DOHH2 (cell line): Measurements from ENCODE around the gene NKX1-2.

Source experiments
- EZH2phosphoT487 ChIP-seq: fragments of 200-600 bp; sonication (generic); IDR thresholded peaks from 2 replicates; pipeline ENCODE4 v1.6.1; 2017; ENCODE audit warnings: borderline replicate concordance, mild to moderate bottlenecking, antibody characterized with exemption, low read length, moderate library complexity, mixed read lengths
- TF ChIP-seq, protein P1 (sequence below): fragments of 200-600 bp; sonication (generic); IDR thresholded peaks from one replicate; pipeline ENCODE4 v1.5.1; 2014; ENCODE audit warnings: antibody characterized with exemption, mild to moderate bottlenecking, low read depth, low read length; ENCODE audit not compliant: poor library complexity, severe bottlenecking

DNA sequence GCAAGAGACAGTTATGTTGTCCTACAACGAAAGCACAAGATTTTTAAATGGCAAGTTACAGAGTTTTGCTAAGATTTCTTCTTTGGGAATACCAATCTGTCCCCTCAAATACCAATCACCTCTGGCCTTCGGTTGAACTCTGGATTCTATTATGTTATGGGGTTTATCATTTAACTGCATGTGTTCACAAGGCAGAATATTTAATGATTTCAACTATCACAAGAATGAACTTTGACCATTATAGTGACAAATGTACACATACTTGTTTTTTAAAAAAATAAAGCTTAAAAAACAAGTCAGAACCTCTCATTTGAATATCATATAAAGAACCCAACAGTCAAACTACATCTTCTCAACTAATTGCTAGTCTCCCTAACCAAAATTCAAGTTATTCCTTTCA lies 42.4 kb downstream of the NKX1-2 start:
- TF ChIP-seq, protein P1, sequence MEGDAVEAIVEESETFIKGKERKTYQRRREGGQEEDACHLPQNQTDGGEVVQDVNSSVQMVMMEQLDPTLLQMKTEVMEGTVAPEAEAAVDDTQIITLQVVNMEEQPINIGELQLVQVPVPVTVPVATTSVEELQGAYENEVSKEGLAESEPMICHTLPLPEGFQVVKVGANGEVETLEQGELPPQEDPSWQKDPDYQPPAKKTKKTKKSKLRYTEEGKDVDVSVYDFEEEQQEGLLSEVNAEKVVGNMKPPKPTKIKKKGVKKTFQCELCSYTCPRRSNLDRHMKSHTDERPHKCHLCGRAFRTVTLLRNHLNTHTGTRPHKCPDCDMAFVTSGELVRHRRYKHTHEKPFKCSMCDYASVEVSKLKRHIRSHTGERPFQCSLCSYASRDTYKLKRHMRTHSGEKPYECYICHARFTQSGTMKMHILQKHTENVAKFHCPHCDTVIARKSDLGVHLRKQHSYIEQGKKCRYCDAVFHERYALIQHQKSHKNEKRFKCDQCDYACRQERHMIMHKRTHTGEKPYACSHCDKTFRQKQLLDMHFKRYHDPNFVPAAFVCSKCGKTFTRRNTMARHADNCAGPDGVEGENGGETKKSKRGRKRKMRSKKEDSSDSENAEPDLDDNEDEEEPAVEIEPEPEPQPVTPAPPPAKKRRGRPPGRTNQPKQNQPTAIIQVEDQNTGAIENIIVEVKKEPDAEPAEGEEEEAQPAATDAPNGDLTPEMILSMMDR = no peak
- no peak for TF ChIP-seq EZH2phosphoT487
